Mucosa of stomach (tissue), 1 donor: Measurements from ENCODE around the gene CCIN.
"Not testable (repeated sequence)": the region's sequence is repeated elsewhere in the genome, so short reads cannot be mapped to it uniquely, and the experiment has no call there.

ENCODE experiments used
- H3K27me3 ChIP-seq: one replicate; pipeline ENCODE4 v1.7.0; 2013; ENCODE audit warnings: mild to moderate bottlenecking, low read length; ENCODE audit not compliant: control insufficient read depth, insufficient read depth
- H3K36me3 ChIP-seq: one replicate; pipeline ENCODE4 v1.7.0; 2013; ENCODE audit warnings: low read length; ENCODE audit not compliant: control insufficient read depth, insufficient read depth
- H3K4me1 ChIP-seq: one replicate; pipeline ENCODE4 v1.7.0; 2013; ENCODE audit warnings: mild to moderate bottlenecking, low read length; ENCODE audit not compliant: control insufficient read depth, insufficient read depth
- H3K4me3 ChIP-seq: one replicate; pipeline ENCODE4 v1.7.0; 2013; ENCODE audit warnings: low read length
- H3K9ac ChIP-seq: one replicate; pipeline ENCODE4 v1.7.0; 2013; ENCODE audit warnings: mild to moderate bottlenecking, low read length, moderate library complexity
- H3K9me3 ChIP-seq: one replicate; pipeline ENCODE4 v1.7.0; 2013; ENCODE audit warnings: mild to moderate bottlenecking, low read length, moderate library complexity; ENCODE audit not compliant: control insufficient read depth
- donor health status: Pancreatic carcinoma.

The CCIN gene

DNA sequence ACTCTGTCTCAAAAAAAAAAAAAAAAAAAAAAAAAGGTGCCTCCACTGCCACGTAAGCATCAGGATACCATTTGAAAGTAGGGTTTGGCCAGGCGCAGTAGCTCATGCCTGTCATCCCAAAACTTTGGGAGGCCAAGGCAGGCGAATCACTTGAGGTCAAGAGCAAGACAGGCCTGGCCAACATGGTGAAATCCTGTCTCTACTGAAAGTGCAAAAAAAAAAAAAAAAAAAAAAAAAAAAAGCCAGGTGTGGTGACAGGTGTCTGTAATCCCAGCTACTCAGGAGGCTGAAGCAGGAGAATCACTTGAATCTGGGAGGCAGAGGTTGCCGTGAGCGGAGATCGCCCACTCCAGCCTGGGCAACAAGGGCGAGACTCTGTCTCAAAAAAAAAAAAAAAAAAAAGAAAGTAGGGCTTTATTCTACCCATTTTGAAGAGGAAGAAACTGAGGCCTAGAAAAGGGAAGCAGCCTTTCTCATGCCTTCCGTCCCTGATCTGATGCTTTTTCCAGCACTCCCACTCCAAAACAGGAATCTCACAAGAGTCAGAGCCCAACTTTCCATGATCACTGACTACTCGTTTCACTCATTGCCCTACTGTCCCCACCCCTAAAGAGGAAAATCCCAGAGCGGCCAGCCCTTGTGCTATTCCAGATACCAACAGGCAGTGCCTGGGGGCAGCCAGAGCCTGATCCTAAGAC is 16.3 kb upstream of the CCIN start:
- H3K9ac ChIP-seq, result no peak overlapping the region
- H3K9me3 ChIP-seq, result no peaks in the 10 kb centered on the region
- H3K36me3 ChIP-seq, result no peaks in the 10 kb centered on the region
- peaks cover 6% of the 10 kb centered on the region for H3K4me1 ChIP-seq
- H3K4me3 ChIP-seq, result no peak overlapping the region
- H3K27me3 ChIP-seq, result no peaks in the 10 kb centered on the region

DNA sequence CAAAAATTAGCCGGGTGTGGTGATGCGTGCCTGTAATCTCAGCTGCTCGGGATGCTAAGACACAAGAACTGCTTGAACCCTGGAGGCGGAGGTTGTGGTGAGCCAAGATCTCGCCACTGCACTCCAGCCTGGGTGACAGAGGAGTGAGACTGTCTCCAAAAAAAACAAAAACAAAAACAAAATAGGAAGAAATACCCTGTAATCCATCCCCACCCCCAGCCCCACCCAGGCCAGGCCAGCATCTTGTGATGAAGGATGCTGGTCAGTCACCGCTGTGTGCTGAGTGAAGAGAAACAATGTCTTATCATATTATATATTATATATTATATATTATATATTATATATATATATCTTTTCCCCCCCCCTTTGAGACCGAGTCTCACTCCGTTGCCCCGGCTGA is 15.4 kb upstream of the CCIN start:
- no peak overlapping the region for H3K9ac ChIP-seq
- H3K36me3 ChIP-seq, result no peaks in the 10 kb centered on the region
- no peak overlapping the region for H3K4me3 ChIP-seq
- no peaks in the 10 kb centered on the region for H3K9me3 ChIP-seq
- no peaks in the 10 kb centered on the region for H3K4me1 ChIP-seq
- H3K27me3 ChIP-seq, result no peaks in the 10 kb centered on the region

DNA sequence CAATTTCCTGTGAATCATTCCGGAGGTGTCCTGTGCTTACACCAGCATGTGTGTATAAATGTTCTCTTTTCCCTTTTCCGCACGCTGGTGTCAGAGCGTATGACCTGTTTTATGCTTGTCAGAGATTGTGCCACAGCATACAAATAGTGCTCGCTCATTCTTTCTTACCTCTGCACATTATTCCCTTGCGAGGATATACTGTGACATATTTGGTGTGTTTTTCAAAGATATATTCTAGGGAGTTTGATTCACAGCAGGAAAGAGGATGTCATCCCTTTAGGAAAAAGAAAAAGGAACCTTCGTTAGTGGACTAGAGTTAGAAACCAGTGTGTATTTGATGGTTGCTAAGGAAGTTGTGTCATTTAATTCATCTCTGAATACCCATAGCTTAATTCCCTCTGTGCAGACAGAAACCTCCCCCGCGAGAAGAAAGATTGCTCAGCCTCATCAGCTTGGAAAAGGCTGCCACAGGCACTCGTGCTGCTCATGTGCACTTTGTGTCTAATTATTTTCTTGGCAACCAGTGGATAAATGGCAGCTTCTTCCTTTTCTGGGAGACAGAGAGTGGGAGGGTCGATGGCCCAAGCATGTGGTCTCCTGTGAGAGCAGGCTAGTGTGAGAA is 14.7 kb upstream of the CCIN start:
- no peaks in the 10 kb centered on the region for H3K36me3 ChIP-seq
- H3K27me3 ChIP-seq, result no peaks in the 10 kb centered on the region
- no peak overlapping the region for H3K4me3 ChIP-seq
- no peak overlapping the region for H3K9ac ChIP-seq
- no peaks in the 10 kb centered on the region for H3K9me3 ChIP-seq
- no peaks in the 10 kb centered on the region for H3K4me1 ChIP-seq

DNA sequence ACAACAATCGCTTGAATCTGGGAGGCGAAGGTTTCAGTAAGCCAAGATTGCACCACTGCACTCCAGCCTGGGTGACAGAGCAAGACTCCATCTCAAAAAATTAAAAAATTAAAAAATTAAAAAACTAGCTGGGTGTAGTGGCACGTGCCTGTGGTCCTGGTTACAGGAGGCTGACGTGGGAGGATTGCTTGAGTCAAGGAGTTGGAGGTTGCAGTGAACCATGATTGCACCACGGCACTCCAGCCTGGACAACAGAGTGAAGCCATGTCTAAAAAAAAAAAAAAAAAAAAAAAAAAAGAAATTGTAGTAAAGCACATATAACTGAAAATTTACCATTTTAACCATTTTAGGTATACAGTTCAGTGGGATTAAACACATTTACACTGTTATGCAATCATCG is 13.1 kb upstream of the CCIN start:
- Histone ChIP-seq H3K9ac (no peak overlapping the region), H3K27me3 (no peaks in the 10 kb centered on the region), H3K4me1 (no peaks in the 10 kb centered on the region), H3K4me3 (no peak overlapping the region), H3K36me3 (no peaks in the 10 kb centered on the region), H3K9me3 (no peaks in the 10 kb centered on the region)

DNA sequence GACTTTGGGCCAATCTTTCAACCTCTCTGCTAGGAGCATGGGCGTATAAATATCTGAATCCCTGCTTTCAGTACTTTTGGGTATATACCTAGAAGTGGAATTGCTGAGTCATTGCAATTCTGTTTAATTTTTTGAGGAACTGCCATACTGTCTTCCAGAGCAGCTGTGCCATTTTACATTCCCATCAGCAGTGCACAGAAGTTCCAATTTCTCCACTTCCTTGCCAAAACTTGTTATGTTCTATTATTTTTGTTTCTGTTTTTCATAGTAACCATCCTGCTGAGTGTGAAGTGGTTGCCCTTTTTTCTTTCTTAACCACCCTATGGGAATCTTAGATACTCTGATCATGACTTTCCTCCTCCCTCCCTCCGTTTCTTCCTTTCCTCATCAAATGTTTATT is 11.1 kb upstream of the CCIN start:
- Histone ChIP-seq H3K27me3 (no peaks in the 10 kb centered on the region), H3K4me1 (no peaks in the 10 kb centered on the region), H3K9ac (no peak overlapping the region), H3K4me3 (no peak overlapping the region), H3K36me3 (no peaks in the 10 kb centered on the region), H3K9me3 (no peaks in the 10 kb centered on the region)

DNA sequence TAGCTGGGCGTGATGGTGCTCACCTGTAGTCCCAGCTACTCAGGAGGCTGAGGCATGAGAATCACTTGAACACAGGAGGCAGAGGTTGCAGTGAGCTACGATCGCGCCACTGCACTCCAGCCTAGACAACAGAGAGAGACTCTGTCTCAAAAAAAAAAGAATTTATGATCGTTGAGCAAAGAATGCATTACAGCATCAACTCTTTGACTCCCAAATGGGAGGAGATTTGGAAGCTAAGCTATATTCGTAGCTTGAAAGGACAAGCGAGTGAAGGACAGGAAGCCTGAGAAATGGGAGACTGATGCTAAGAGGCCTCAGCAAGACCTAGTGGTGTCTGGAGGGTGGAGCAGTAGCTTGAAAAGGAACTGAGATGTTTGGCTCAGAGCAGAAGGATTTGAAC is 10.3 kb upstream of the CCIN start:
- Histone ChIP-seq H3K27me3 (no peaks in the 10 kb centered on the region), H3K36me3 (no peaks in the 10 kb centered on the region), H3K9ac (no peak overlapping the region), H3K4me3 (no peak overlapping the region), H3K9me3 (no peaks in the 10 kb centered on the region), H3K4me1 (no peaks in the 10 kb centered on the region)

DNA sequence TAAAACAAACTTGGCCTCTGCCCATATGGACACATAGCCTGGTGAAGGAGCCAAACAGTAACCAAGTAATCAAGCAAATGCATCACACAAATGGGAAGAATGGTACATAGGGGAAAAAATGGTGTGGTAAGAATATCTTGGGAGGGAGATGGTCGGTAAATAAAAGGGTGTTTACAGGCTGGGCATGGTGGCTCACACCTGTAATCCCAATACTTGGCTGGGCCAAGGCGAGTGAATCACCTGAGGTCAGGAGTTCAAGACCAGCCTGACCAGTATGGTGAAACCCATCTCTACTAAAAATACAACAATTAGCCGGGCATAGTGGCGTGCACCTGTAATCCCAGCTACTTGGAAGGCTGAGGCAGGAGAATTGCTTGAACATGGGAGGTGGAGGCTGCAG is 9.7 kb upstream of the CCIN start:
- H3K27me3 ChIP-seq, H3K9me3 ChIP-seq, H3K4me1 ChIP-seq, H3K4me3 ChIP-seq, H3K36me3 ChIP-seq, H3K9ac ChIP-seq: not testable (repeated sequence)

DNA sequence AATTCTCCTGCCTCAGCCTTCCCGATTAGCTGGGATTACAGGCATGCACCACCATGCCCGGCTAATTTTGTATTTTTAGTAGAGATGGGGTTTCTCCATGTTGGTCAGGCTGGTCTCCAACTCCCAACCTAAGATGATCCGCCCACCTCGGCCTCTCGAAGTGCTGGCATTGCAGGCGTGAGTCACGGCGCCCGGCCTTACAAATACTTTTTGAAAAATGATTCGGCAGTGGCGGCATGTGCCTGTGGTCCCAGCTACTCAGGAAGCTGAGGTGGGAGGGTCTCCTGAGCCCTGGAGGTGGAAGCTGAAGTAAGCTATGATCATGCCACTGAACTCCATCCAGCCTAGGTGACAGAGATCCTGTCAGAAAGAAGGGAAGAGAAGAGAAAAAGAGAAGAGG is 9.1 kb upstream of the CCIN start:
- not testable (repeated sequence) for H3K9me3 ChIP-seq, H3K4me1 ChIP-seq, H3K9ac ChIP-seq, H3K27me3 ChIP-seq, H3K36me3 ChIP-seq, H3K4me3 ChIP-seq

DNA sequence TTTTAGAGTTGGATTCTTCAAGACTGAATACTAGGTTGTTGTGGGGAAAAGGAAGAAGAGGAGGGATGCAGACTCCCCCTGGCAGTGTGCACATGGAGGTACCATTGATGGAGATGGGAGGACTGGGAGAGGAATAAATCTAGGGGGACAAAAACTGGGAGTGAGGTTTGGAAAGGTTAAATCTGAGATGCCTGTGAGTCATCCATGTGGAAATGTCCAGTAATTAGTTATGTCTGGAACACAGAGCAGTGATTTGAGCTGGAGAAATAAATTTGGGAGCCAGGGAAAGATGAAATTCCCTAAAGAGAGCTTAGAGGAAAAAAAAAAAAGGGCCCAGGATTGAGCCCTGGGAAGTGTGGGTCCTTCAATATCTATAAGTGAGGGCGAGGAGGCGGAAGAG is 8.0 kb upstream of the CCIN start:
- H3K36me3 ChIP-seq, result no peaks in the 10 kb centered on the region
- peaks cover under 1% of the 10 kb centered on the region for H3K4me1 ChIP-seq
- H3K9me3 ChIP-seq, result no peaks in the 10 kb centered on the region
- H3K9ac ChIP-seq, result no peak overlapping the region
- H3K4me3 ChIP-seq, result no peak overlapping the region
- H3K27me3 ChIP-seq, result peaks cover 2% of the 10 kb centered on the region

DNA sequence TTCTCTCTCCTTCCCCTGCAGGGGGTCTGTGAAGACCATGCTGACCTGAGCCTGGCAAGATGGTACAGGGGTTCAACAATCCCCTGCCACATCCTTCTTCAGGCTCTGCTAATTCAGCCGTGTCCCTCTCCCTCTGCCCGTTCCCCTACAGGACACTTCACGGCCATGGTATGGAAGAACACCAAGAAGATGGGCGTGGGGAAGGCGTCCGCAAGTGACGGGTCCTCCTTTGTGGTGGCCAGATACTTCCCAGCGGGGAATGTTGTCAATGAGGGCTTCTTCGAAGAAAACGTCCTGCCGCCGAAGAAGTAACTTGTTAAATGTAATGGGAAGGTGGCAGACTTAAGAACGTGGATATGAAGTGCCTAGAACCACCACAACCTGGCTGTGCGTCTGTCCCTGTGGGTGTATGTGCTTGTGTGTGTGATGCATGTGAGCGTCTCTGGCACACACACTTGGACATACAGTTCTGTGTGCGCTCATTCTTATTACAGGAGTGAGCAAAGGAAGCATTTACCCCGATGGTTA is 6.9 kb upstream of the CCIN start:
- peaks cover 5% of the 10 kb centered on the region for H3K27me3 ChIP-seq
- no peak overlapping the region for H3K9ac ChIP-seq
- H3K36me3 ChIP-seq, result no peaks in the 10 kb centered on the region
- H3K4me1 ChIP-seq, result peaks cover 3% of the 10 kb centered on the region
- no peak overlapping the region for H3K4me3 ChIP-seq
- no peaks in the 10 kb centered on the region for H3K9me3 ChIP-seq

DNA sequence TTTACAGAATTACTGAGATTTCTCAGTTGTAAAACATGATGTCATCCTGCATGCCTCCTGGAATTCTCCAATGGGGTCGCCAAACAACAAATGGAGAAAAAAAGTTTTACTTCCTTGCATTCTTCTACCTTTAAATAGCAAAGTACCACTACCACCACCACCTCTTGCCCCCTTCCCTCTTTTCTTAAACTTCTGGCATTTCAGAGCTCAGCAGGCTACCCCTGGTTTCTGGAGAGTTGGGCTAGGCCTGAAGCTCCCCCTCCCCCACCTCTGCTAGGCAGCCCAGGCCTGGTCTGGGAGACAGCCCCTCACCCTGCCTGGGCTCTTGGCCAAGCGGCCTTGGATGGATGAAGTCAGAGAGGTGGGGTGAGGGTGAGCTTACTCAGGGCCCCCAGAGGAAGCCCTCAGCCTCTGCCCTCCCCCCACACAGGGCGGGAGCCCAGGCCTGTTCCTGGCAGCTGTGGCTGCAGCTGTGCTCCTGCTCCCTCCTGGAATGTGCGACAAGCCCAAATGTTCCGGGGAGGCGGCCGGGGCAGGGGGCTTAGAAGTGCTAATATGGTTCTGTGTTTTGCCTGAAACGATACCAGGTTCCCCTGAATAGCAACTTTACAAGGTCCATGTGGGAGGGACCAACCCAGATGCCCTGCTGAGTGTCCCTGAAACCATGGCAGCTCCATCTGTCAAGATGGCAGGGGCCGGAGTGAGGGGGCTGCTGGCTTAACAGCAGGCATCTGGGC is 6.0 kb upstream of the CCIN start:
- Histone ChIP-seq H3K36me3 (no peaks in the 10 kb centered on the region), H3K9ac (no peak overlapping the region), H3K4me3 (no peak overlapping the region), H3K9me3 (no peaks in the 10 kb centered on the region), H3K27me3 (peaks cover 5% of the 10 kb centered on the region), H3K4me1 (peaks cover 3% of the 10 kb centered on the region)

DNA sequence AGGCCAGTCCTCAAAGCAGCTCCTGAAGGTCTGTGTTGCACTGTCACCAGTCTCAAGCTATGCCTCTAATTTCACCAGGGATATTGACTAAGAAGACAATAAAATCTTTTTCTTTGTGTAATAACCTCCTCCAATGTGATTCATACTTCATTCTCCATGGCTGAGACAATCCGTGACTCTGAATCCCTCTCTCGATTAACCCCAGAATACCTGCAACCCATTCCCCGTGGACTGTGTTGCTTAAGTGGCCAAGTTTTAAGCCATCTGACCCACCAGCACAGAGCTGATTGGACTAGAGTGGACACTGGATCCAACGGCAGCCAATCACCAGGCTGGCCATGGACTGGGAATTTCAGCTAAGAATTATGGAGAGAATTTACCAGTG is 5.4 kb upstream of the CCIN start:
- peaks cover 3% of the 10 kb centered on the region for H3K4me1 ChIP-seq
- H3K4me3 ChIP-seq, result no peak overlapping the region
- no peaks in the 10 kb centered on the region for H3K36me3 ChIP-seq
- no peak overlapping the region for H3K9ac ChIP-seq
- H3K9me3 ChIP-seq, result no peaks in the 10 kb centered on the region
- H3K27me3 ChIP-seq, result peaks cover 5% of the 10 kb centered on the region
